ENCODE measurements around the gene EXOC3L2. TPM values are rescaled to one million over a fixed set of nuclear protein-coding genes. Genes with fewer than 3 reads are reported as not detected.

EXOC3L2 gene
- total and polyA plus RNA-seq, 2 of the 8 experiments (the other 6 are each of a cell fraction or from before 2014, with no cell fraction given), result 1.4 to 1.6 TPM

DNA sequence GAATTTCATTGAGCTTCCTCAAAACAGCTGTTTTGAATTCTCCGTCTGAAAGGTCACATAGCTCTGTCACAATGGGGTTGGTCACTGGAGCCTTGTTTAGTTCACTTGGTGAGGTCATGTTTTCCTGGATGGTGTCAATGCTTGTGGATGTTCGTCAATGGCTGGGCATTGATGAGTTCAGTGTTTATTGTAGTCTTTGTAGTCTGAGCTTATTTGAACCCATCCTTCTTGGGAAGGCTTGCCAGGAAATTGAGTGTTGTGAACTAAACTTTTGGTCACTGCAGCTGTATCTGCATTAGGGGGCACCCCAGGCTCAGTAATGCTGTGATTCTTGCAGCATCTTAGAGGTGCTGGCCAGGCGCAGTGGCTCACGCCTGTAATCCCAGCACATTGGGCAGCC is 44.6 kb downstream of the EXOC3L2 start (continued):
- TF ChIP-seq SIX5 (IDR thresholded peaks at IDR 0.05; ENCODE audit: low read depth, low read length) (no peak), PHF8 (conservative IDR thresholded peaks at IDR 0.05; ENCODE audit: low read depth, low read length) (no peak), SP4 (IDR thresholded peaks at IDR 0.05; ENCODE audit: low read length) (no peak), POU5F1 (IDR thresholded peaks at IDR 0.05; ENCODE audit: low read depth, low read length) (no peak), RAD21 (IDR thresholded peaks at IDR 0.05 in 1 of 2, conservative IDR thresholded peaks at IDR 0.05 in 1 of 2; ENCODE audit: low read depth in 2 of 2, low read length in 2 of 2) (peak; percentile 92 to 94), RNF2 (IDR thresholded peaks at IDR 0.05; ENCODE audit: borderline replicate concordance, low read depth, low read length, missing control alignments, poor library complexity, severe bottlenecking) (no peak), ASH2L (IDR thresholded peaks at IDR 0.05; ENCODE audit: low read length) (no peak), KDM5A (IDR thresholded peaks at IDR 0.05; ENCODE audit: low read length) (no peak), SIRT6 (IDR thresholded peaks at IDR 0.05; ENCODE audit: low read length) (no peak)

Measured in H1 (cell line).